Measurements from ENCODE around the gene VASP.

The VASP gene

GRCh38 chr19:45473682-45474605 is 33.3 kb upstream of the VASP start:
- DNase-seq (ENCODE audit: low spot score): no peak

GRCh38 chr19:45474606-45475521 is 32.4 kb upstream of the VASP start:
- DNase-seq (ENCODE audit: low spot score): no peak

- no peak for DNase-seq (ENCODE audit: low spot score)
Observed at GRCh38 chr19:45475537-45476291, 31.6 kb upstream of the VASP start.

GRCh38 chr19:45476304-45476703 is 31.0 kb upstream of the VASP start:
- DNase-seq (ENCODE audit: low spot score): no peak

- no peak for DNase-seq (ENCODE audit: low spot score)
Observed at GRCh38 chr19:45477186-45477585, 30.1 kb upstream of the VASP start.

GRCh38 chr19:45477713-45478453 is 29.4 kb upstream of the VASP start:
- no peak for DNase-seq (ENCODE audit: low spot score)

GRCh38 chr19:45478454-45479238 is 28.6 kb upstream of the VASP start:
- DNase-seq (ENCODE audit: low spot score): peak; percentile 94

GRCh38 chr19:45483033-45483432 is 24.2 kb upstream of the VASP start:
- DNase-seq (ENCODE audit: low spot score): no peak

- DNase-seq (ENCODE audit: low spot score): no peak
Observed at GRCh38 chr19:45484273-45484945, 22.9 kb upstream of the VASP start.

GRCh38 chr19:45485305-45486077 is 21.8 kb upstream of the VASP start:
- DNase-seq (ENCODE audit: low spot score): peak; percentile 99

- no peak for DNase-seq (ENCODE audit: low spot score)
Observed at GRCh38 chr19:45488708-45489107, 18.6 kb upstream of the VASP start.

GRCh38 chr19:45489216-45489855 is 17.9 kb upstream of the VASP start:
- no peak for DNase-seq (ENCODE audit: low spot score)

GRCh38 chr19:45492137-45492626 is 15.1 kb upstream of the VASP start:
- DNase-seq (ENCODE audit: low spot score): no peak

- no peak for DNase-seq (ENCODE audit: low spot score)
Observed at GRCh38 chr19:45492627-45493470, 14.4 kb upstream of the VASP start.

- no peak for DNase-seq (ENCODE audit: low spot score)
Observed at GRCh38 chr19:45494261-45494916, 12.9 kb upstream of the VASP start.

- no peak for DNase-seq (ENCODE audit: low spot score)
Observed at GRCh38 chr19:45495178-45495577, 12.1 kb upstream of the VASP start.

- DNase-seq (ENCODE audit: low spot score): no peak
Observed at GRCh38 chr19:45496349-45496953, 10.8 kb upstream of the VASP start.

Measured in activated CD4-positive, alpha-beta T cell treated with anti-CD3 and anti-CD28 coated beads, Interleukin-2, Interleukin-4, amounts not matched to agents 100 ng/mL and 50 ng/mL, durations not matched to agents 16 hours and 8 hours (primary cell).